ENCODE data around the gene AURKAIP1.

GRCh38 chr1:1395166-1395565 lies 20.2 kb upstream of the AURKAIP1 start:
- TF ChIP-seq CTCF (IDR thresholded peaks at IDR 0.05; ENCODE audit: poor library complexity, severe bottlenecking) = no peak
- no peak for TF ChIP-seq EZH2 (IDR thresholded peaks at IDR 0.05; ENCODE audit: borderline replicate concordance, insufficient read depth, low read length, poor library complexity, severe bottlenecking)
- no peak for TF ChIP-seq MXI1 (conservative IDR thresholded peaks at IDR 0.05; ENCODE audit: poor library complexity, severe bottlenecking)
- no peak for TF ChIP-seq POLR2AphosphoS5 (IDR thresholded peaks at IDR 0.05)
- no peak for TF ChIP-seq EP300 (conservative IDR thresholded peaks at IDR 0.05; ENCODE audit: poor library complexity, severe bottlenecking)
- TF ChIP-seq REST (IDR thresholded peaks at IDR 0.05; ENCODE audit: borderline replicate concordance) = no peak
- TF ChIP-seq SMC3 (conservative IDR thresholded peaks at IDR 0.05; ENCODE audit: poor library complexity) = no peak
- TF ChIP-seq RAD21 (conservative IDR thresholded peaks at IDR 0.05) = no peak

Data from neural cell (in vitro differentiated cells).